Spleen (tissue), 11 donors: ENCODE results near the gene CCNC. TPM values are rescaled to one million over a fixed set of nuclear protein-coding genes. Genes with fewer than 3 reads are reported as not detected.
A peak's percentile ranks its signal among the peaks of the same experiment; 100 is the strongest.

Experiments
- DNase-seq: peaks from one replicate; pipeline ENCODE4 v3.0.0-alpha.2; 2020
- H3K27ac ChIP-seq, 8 donors: fragments of 200-600 bp; sonication (generic) in 7 of 8; 1 replicate in 4 of 8; 2 replicates in 4 of 8; pipeline versions ENCODE4 v1.5.0 to v1.8.0; 2016 to 2021; ENCODE audit warnings: inconsistent platforms in 4 of 8, mild to moderate bottlenecking in 4 of 8, moderate library complexity in 1 of 8
- H3K27me3 ChIP-seq, 7 donors: fragments of 200-600 bp; sonication (generic) in 6 of 7; replicated peaks in 1 of 7; 1 replicate in 4 of 7; 2 replicates in 3 of 7; pipeline versions ENCODE4 v1.5.0 to v1.8.0; 2016 to 2021; ENCODE audit warnings: inconsistent platforms in 3 of 7, mild to moderate bottlenecking in 1 of 7
- H3K36me3 ChIP-seq, 6 donors: fragments of 200-600 bp; sonication (generic) in 5 of 6; 1 replicate in 4 of 6; 2 replicates in 2 of 6; pipeline versions ENCODE4 v1.5.0 to v1.8.0; 2016 to 2021; ENCODE audit warnings: inconsistent platforms in 2 of 6
- H3K4me1 ChIP-seq, 6 donors: fragments of 200-600 bp; sonication (generic) in 5 of 6; 1 replicate in 3 of 6; 2 replicates in 3 of 6; pipeline versions ENCODE4 v1.5.0 to v1.8.0; 2016 to 2021; ENCODE audit warnings: inconsistent platforms in 3 of 6
- H3K4me3 ChIP-seq, 8 donors: fragments of 200-600 bp; sonication (generic) in 7 of 8; 1 replicate in 4 of 8; 2 replicates in 4 of 8; pipeline versions ENCODE4 v1.5.0 to v1.8.0; 2016 to 2021; ENCODE audit warnings: inconsistent platforms in 4 of 8, mild to moderate bottlenecking in 4 of 8, moderate library complexity in 2 of 8
- H3K9me3 ChIP-seq, 8 donors: fragments of 200-600 bp; sonication (generic) in 7 of 8; 1 replicate in 4 of 8; 2 replicates in 4 of 8; pipeline versions ENCODE4 v1.5.0 to v1.8.0; 2016 to 2021; ENCODE audit warnings: inconsistent platforms in 4 of 8
- POLR2A ChIP-seq, 3 donors: fragments of 450-650 bp; IDR thresholded peaks; one replicate each; pipeline ENCODE4 v1.5.1; 2017; ENCODE audit warnings: antibody characterized with exemption in 3 of 3, mild to moderate bottlenecking in 1 of 3
- POLR2AphosphoS5 ChIP-seq, 3 donors: sonication (generic); formaldehyde crosslinking; IDR thresholded peaks; one replicate each; pipeline ENCODE4 v1.5.1; 2017; ENCODE audit warnings: antibody characterized with exemption in 3 of 3
- WGBS, 5 donors: extraction: QIAGEN DNeasy Blood & Tissue Kit in 3 of 5; methylation state at CpG; one replicate each; pipeline versions ENCODE4 v1.1.5 to v1.1.7; 2013 to 2018; 5-methylcytosine and 5-hydroxymethylcytosine counted together
- intact Hi-C: fragments of 100-400 bp; cut with DNase I; formaldehyde crosslinking; loops from one replicate; pipeline ENCODE4 v1.15.0; 2023; ENCODE audit warnings: low total_unique reads
- polyA plus RNA-seq, 3 donors: library from polyadenylated mRNA; stranded (reverse); fragments of 200-250 nt; gene quantifications; one replicate each; pipeline ENCODE4 v1.2.1, GENCODE V29; 2013
- total RNA-seq, 7 donors: library from RNA; depleted of rRNA in 3 of 7; stranded (reverse); fragments of >200 nt in 3 of 7; fragmentation: NEBNext Ultra II Directional in 4 of 7; extraction: Animal tissue kit (Norgen Biotek cat#: 25700) in 4 of 7; gene quantifications; one replicate each; pipeline versions ENCODE4 v1.1.0 to v1.2.1, GENCODE V29; 2016 to 2021
- TF ChIP-seq, protein P1 (sequence below), 11 experiments: fragments of 200-600 bp in 7 of 11; fragments of 450-650 bp in 4 of 11; sonication (generic) in 4 of 11; IDR thresholded peaks in 8 of 11; conservative IDR thresholded peaks in 3 of 11; 1 replicate in 7 of 11; 2 replicates in 4 of 11; pipeline versions ENCODE4 v1.4.0 to v1.8.0; 2016 to 2021; ENCODE audit warnings: antibody characterized with exemption in 11 of 11, inconsistent platforms in 4 of 11, mild to moderate bottlenecking in 1 of 11
- donor health status: healthy with polysubstance abuse.
- donor health status: DM: no; HTN: no; CAD: no; lungs with moderate emphysema.
- donor health status: DM: no; HTN: no; CAD: no.
- donor health status: Bipolar disorder and iron deficiency.
- donor health status: healthy.
- donor health status: DM: no; HTN: no; CAD: no.
- donor health status: DM: yes; HTN: yes; CAD: no.

CCNC gene
- total and polyA plus RNA-seq, 10 donors = 28.8 to 66.0 (median 43.6) TPM

DNA sequence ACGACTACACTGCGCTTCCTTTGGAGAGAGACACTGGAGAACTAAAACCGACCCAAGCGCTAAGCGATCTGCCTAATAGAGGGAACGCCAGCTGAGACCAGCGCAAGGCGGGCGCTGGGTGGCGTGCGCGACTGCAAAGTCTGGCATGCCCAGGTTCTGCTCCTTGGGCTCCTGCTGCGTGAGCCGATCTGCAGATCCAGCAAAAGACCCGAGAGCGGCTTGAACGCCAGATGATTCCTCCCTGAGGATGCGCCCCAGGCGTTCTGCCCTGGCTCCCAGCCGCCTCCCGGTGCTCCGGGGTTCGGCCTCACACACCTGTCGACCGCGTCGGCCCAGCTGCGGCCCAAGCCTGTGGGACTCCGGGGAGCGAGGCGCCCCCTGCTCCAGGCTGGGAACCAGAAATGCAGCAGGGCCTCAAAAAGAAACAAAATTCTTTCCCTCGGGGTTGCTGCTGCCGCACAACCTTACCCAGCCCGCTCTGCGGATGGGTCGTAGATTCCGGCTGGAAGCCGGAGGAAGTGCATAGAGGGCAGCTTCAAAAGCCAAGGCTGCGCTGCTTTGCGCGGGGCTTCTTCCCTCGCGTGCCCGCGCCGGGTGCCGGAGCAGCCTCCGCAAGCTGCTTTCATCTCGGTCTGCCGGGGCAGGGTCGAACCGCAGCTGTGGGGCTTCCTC is 20.3 kb upstream of the CCNC start:
- Histone ChIP-seq H3K27ac (no peak overlapping the region), H3K4me3 (peak overlapping the region; percentile 44 to 78 (median 56)), H3K4me1 (peaks cover 16 to 39% (median 31%) of the 10 kb centered on the region in 6 donors), H3K27me3 (peaks cover 11 to 73% (median 60%) of the 10 kb centered on the region in 7 donors), H3K36me3 (no peaks in the 10 kb centered on the region), H3K9me3 (no peaks in the 10 kb centered on the region)
- TF ChIP-seq POLR2A (IDR thresholded peaks at IDR 0.05) (no peak), POLR2AphosphoS5 (IDR thresholded peaks at IDR 0.05) (peak in 1 of 3 donors; percentile 37)
- TF ChIP-seq, protein P1, sequence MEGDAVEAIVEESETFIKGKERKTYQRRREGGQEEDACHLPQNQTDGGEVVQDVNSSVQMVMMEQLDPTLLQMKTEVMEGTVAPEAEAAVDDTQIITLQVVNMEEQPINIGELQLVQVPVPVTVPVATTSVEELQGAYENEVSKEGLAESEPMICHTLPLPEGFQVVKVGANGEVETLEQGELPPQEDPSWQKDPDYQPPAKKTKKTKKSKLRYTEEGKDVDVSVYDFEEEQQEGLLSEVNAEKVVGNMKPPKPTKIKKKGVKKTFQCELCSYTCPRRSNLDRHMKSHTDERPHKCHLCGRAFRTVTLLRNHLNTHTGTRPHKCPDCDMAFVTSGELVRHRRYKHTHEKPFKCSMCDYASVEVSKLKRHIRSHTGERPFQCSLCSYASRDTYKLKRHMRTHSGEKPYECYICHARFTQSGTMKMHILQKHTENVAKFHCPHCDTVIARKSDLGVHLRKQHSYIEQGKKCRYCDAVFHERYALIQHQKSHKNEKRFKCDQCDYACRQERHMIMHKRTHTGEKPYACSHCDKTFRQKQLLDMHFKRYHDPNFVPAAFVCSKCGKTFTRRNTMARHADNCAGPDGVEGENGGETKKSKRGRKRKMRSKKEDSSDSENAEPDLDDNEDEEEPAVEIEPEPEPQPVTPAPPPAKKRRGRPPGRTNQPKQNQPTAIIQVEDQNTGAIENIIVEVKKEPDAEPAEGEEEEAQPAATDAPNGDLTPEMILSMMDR (IDR thresholded peaks at IDR 0.05 in 8 of 11, conservative IDR thresholded peaks at IDR 0.05 in 3 of 11) = peak in 5 of 11 experiments; percentile 14 to 57 (median 44)
- intact Hi-C loops = no loop called here
- WGBS, 5 donors = 0 to 2% (median 1%) methylated on average over 36 to 52 of the region's 52 CpGs
- DNase-seq = peak; percentile 89

DNA sequence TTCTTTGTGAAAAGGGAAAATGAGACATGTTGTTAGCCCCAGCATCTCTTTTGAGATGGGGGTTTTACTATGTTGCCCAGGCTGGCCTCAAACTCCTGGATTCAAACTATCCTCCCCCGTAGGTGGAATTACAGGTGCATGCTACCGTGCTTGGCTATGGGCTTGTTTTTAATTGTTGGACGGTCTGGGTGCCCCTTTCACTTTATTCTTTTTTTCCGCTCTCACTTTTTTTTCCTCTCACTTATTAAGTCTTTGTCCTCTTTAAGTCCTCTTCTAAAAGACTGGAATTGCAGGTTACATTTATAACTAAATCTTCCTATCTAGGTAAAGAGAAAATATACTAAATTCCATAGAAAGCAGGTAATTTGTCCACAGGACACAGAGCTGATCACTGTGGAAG is 19.3 kb upstream of the CCNC start:
- no peak overlapping the region for H3K4me3 ChIP-seq
- peaks cover 11 to 67% (median 51%) of the 10 kb centered on the region in 7 donors for H3K27me3 ChIP-seq
- no peak for DNase-seq
- peaks cover 16 to 39% (median 31%) of the 10 kb centered on the region in 6 donors for H3K4me1 ChIP-seq
- no peaks in the 10 kb centered on the region for H3K9me3 ChIP-seq
- H3K36me3 ChIP-seq = no peaks in the 10 kb centered on the region
- intact Hi-C loops = no loop called here
- H3K27ac ChIP-seq = no peak overlapping the region
- 69 to 85% (median 76%) methylated on average over 4 of the region's 4 CpGs for WGBS, 5 donors
- TF ChIP-seq POLR2AphosphoS5 (IDR thresholded peaks at IDR 0.05) = no peak
- TF ChIP-seq POLR2A (IDR thresholded peaks at IDR 0.05) = no peak
- TF ChIP-seq, protein P1 (IDR thresholded peaks at IDR 0.05 in 8 of 11, conservative IDR thresholded peaks at IDR 0.05 in 3 of 11) = no peak

DNA sequence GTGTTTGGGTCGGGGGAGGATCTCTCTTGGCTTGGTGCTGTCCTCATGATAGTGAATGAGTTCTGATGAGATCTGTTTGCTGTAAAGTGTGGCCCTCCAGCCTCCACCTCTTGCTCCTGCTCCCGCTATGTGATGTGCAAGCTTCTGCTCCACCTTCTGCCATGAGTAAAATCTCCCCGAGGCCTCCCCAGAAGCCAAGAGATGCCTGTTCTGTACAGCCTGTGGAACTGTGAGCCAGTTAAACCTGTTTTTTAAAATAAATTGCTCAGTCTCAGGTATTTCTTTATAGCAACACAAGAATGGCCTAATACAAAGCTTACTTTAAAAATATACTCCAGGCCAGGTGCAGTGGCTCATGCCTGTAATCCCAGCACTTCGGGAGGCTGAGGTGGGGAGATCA is 11.3 kb upstream of the CCNC start:
- Histone ChIP-seq H3K27ac (no peak overlapping the region), H3K4me3 (no peak overlapping the region), H3K9me3 (no peaks in the 10 kb centered on the region), H3K27me3 (peaks cover 0 to 21% (median 0%) of the 10 kb centered on the region in 7 donors), H3K4me1 (no peaks in the 10 kb centered on the region), H3K36me3 (no peaks in the 10 kb centered on the region)
- 84 to 90% (median 86%) methylated on average over 4 of the region's 4 CpGs for WGBS, 5 donors
- no peak for DNase-seq
- intact Hi-C loops = no loop called here
- TF ChIP-seq POLR2A (IDR thresholded peaks at IDR 0.05) (no peak), POLR2AphosphoS5 (IDR thresholded peaks at IDR 0.05) (no peak)

DNA sequence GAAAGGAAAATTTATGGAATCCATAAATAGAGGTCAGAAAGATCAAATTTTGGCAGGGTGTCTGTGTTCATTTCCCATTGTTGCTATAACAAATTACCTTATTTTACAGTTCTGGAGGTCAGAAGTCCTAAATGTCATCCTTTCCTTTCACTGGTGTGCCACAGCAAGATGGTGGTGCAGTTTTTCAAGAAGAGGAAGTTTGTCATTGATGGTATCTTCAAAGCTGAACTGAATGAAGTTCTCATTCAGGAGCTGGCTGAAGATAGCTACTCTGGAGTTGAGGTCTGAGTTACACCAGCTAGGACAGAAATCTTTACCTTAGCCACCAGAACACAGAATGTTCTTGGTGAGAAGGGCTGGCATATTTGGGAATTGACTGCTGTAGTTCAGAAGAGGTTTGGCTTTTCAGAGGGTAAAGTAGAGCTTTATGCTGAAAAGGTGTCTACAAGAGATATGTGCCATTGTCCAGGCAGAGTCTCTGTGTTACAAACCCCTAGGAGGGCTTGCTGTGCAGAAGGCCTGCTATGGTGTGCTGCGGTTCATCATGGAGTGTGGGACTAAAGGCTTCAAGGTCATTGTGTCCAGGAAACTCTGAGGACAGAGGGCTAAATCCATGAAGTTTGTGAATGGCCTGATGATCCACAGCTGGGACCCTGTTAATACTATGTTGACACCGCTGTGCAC is 7.2 kb upstream of the CCNC start:
- H3K9me3 ChIP-seq = no peaks in the 10 kb centered on the region
- H3K4me3 ChIP-seq = no peak overlapping the region
- no peak for TF ChIP-seq POLR2A (IDR thresholded peaks at IDR 0.05)
- TF ChIP-seq POLR2AphosphoS5 (IDR thresholded peaks at IDR 0.05) = no peak
- TF ChIP-seq, protein P1 (IDR thresholded peaks at IDR 0.05 in 8 of 11, conservative IDR thresholded peaks at IDR 0.05 in 3 of 11) = no peak
- no peaks in the 10 kb centered on the region for H3K4me1 ChIP-seq
- DNase-seq = no peak
- H3K36me3 ChIP-seq = no peaks in the 10 kb centered on the region
- 83 to 100% (median 94%) methylated on average over 1 to 2 of the region's 2 CpGs for WGBS, 5 donors
- no peak overlapping the region for H3K27ac ChIP-seq
- intact Hi-C loops = no loop called here
- H3K27me3 ChIP-seq = no peaks in the 10 kb centered on the region
